Measurements from ENCODE around the gene DSCAML1. TPM values are rescaled to one million over a fixed set of nuclear protein-coding genes. Genes with fewer than 3 reads are reported as not detected.

Gene DSCAML1
- total RNA-seq, 2 donors from 2014 or later: 0.21 to 0.92 TPM

GRCh38 chr11:117722082-117722481 lies 74.9 kb downstream of the DSCAML1 start:
- no peak overlapping the region for H3K4me3 Mint-ChIP-seq
- ATAC-seq (no peak), DNase-seq (no peak)
- H3K4me1 Mint-ChIP-seq: no peaks in the 10 kb centered on the region
- peaks cover 47% of the 10 kb centered on the region for H3K27me3 Mint-ChIP-seq
- no peaks in the 10 kb centered on the region for H3K9me3 ChIP-seq (ENCODE audit: control insufficient read depth, low read length, poor library complexity, severe bottlenecking)
- H3K27ac Mint-ChIP-seq: no peak overlapping the region
- no peaks in the 10 kb centered on the region for H3K36me3 Mint-ChIP-seq (ENCODE audit: low read depth)

- ATAC-seq: no peak
- no peak overlapping the region for H3K4me3 Mint-ChIP-seq
- DNase-seq: no peak
- no peaks in the 10 kb centered on the region for H3K4me1 Mint-ChIP-seq
- peaks cover 54% of the 10 kb centered on the region for H3K27me3 Mint-ChIP-seq
- no peaks in the 10 kb centered on the region for H3K9me3 ChIP-seq (ENCODE audit: control insufficient read depth, low read length, poor library complexity, severe bottlenecking)
- H3K27ac Mint-ChIP-seq: no peak overlapping the region
- H3K36me3 Mint-ChIP-seq (ENCODE audit: low read depth): no peaks in the 10 kb centered on the region
Observed at GRCh38 chr11:117720061-117720511, 76.9 kb downstream of the DSCAML1 start.

- H3K27ac Mint-ChIP-seq: no peak overlapping the region
- H3K4me3 Mint-ChIP-seq: no peak overlapping the region
- ATAC-seq (no peak), DNase-seq (no peak)
- H3K36me3 Mint-ChIP-seq (ENCODE audit: low read depth): no peaks in the 10 kb centered on the region
- H3K4me1 Mint-ChIP-seq: no peaks in the 10 kb centered on the region
- H3K9me3 ChIP-seq (ENCODE audit: control insufficient read depth, low read length, poor library complexity, severe bottlenecking): no peaks in the 10 kb centered on the region
- H3K27me3 Mint-ChIP-seq: peaks cover 59% of the 10 kb centered on the region
Observed at GRCh38 chr11:117719480-117719879, 77.5 kb downstream of the DSCAML1 start.

- Mint-ChIP-seq H3K4me3 (no peak overlapping the region), H3K36me3 (ENCODE audit: low read depth) (no peaks in the 10 kb centered on the region), H3K27ac (no peak overlapping the region), H3K4me1 (no peaks in the 10 kb centered on the region), H3K27me3 (peaks cover 66% of the 10 kb centered on the region)
- H3K9me3 ChIP-seq (ENCODE audit: control insufficient read depth, low read length, poor library complexity, severe bottlenecking): no peaks in the 10 kb centered on the region
- ATAC-seq (no peak), DNase-seq (no peak)
Observed at GRCh38 chr11:117717485-117718314, 79.3 kb downstream of the DSCAML1 start.

GRCh38 chr11:117716521-117717440 lies 80.2 kb downstream of the DSCAML1 start:
- H3K27ac Mint-ChIP-seq: no peak overlapping the region
- H3K9me3 ChIP-seq (ENCODE audit: control insufficient read depth, low read length, poor library complexity, severe bottlenecking): no peaks in the 10 kb centered on the region
- no peaks in the 10 kb centered on the region for H3K36me3 Mint-ChIP-seq (ENCODE audit: low read depth)
- DNase-seq (no peak), ATAC-seq (no peak)
- H3K4me3 Mint-ChIP-seq: no peak overlapping the region
- H3K4me1 Mint-ChIP-seq: no peaks in the 10 kb centered on the region
- H3K27me3 Mint-ChIP-seq: peaks cover 60% of the 10 kb centered on the region

- no peak overlapping the region for H3K4me3 Mint-ChIP-seq
- no peak overlapping the region for H3K27ac Mint-ChIP-seq
- H3K9me3 ChIP-seq (ENCODE audit: control insufficient read depth, low read length, poor library complexity, severe bottlenecking): no peaks in the 10 kb centered on the region
- ATAC-seq (no peak), DNase-seq (no peak)
- no peaks in the 10 kb centered on the region for H3K36me3 Mint-ChIP-seq (ENCODE audit: low read depth)
- H3K4me1 Mint-ChIP-seq: no peaks in the 10 kb centered on the region
- H3K27me3 Mint-ChIP-seq: peaks cover 67% of the 10 kb centered on the region
Observed at GRCh38 chr11:117715801-117716200, 81.2 kb downstream of the DSCAML1 start.

- H3K4me3 Mint-ChIP-seq: no peak overlapping the region
- no peak for DNase-seq
- H3K27me3 Mint-ChIP-seq: peaks cover 77% of the 10 kb centered on the region
- H3K9me3 ChIP-seq (ENCODE audit: control insufficient read depth, low read length, poor library complexity, severe bottlenecking): no peaks in the 10 kb centered on the region
- H3K27ac Mint-ChIP-seq: no peak overlapping the region
- no peaks in the 10 kb centered on the region for H3K36me3 Mint-ChIP-seq (ENCODE audit: low read depth)
- H3K4me1 Mint-ChIP-seq: no peaks in the 10 kb centered on the region
- no peak for ATAC-seq
Observed at GRCh38 chr11:117713538-117713991, 83.5 kb downstream of the DSCAML1 start.

- ATAC-seq (no peak), DNase-seq (no peak)
- Mint-ChIP-seq H3K4me1 (no peaks in the 10 kb centered on the region), H3K36me3 (ENCODE audit: low read depth) (peaks cover 2% of the 10 kb centered on the region), H3K27ac (no peak overlapping the region), H3K27me3 (peaks cover 77% of the 10 kb centered on the region), H3K4me3 (no peak overlapping the region)
- no peaks in the 10 kb centered on the region for H3K9me3 ChIP-seq (ENCODE audit: control insufficient read depth, low read length, poor library complexity, severe bottlenecking)
Observed at GRCh38 chr11:117712530-117712929, 84.5 kb downstream of the DSCAML1 start.

GRCh38 chr11:117711331-117711730 lies 85.7 kb downstream of the DSCAML1 start:
- Mint-ChIP-seq H3K27ac (no peak overlapping the region), H3K36me3 (ENCODE audit: low read depth) (peaks cover 2% of the 10 kb centered on the region), H3K27me3 (peaks cover 80% of the 10 kb centered on the region), H3K4me1 (no peaks in the 10 kb centered on the region), H3K4me3 (no peak overlapping the region)
- no peaks in the 10 kb centered on the region for H3K9me3 ChIP-seq (ENCODE audit: control insufficient read depth, low read length, poor library complexity, severe bottlenecking)
- ATAC-seq (no peak), DNase-seq (no peak)

GRCh38 chr11:117710211-117710610 lies 86.8 kb downstream of the DSCAML1 start:
- DNase-seq (no peak), ATAC-seq (no peak)
- Mint-ChIP-seq H3K36me3 (ENCODE audit: low read depth) (peaks cover 2% of the 10 kb centered on the region), H3K4me3 (no peak overlapping the region), H3K27ac (no peak overlapping the region), H3K4me1 (no peaks in the 10 kb centered on the region), H3K27me3 (peaks cover 78% of the 10 kb centered on the region)
- no peaks in the 10 kb centered on the region for H3K9me3 ChIP-seq (ENCODE audit: control insufficient read depth, low read length, poor library complexity, severe bottlenecking)

- peaks cover 4% of the 10 kb centered on the region for H3K36me3 Mint-ChIP-seq (ENCODE audit: low read depth)
- H3K27me3 Mint-ChIP-seq: peaks cover 77% of the 10 kb centered on the region
- H3K9me3 ChIP-seq (ENCODE audit: control insufficient read depth, low read length, poor library complexity, severe bottlenecking): no peaks in the 10 kb centered on the region
- H3K4me3 Mint-ChIP-seq: no peak overlapping the region
- H3K27ac Mint-ChIP-seq: no peak overlapping the region
- no peak for ATAC-seq
- H3K4me1 Mint-ChIP-seq: peaks cover 8% of the 10 kb centered on the region
- no peak for DNase-seq
Observed at GRCh38 chr11:117706322-117706814, 90.6 kb downstream of the DSCAML1 start.

GRCh38 chr11:117705866-117706265 lies 91.2 kb downstream of the DSCAML1 start:
- Mint-ChIP-seq H3K27me3 (peaks cover 74% of the 10 kb centered on the region), H3K27ac (no peak overlapping the region), H3K4me1 (peaks cover 8% of the 10 kb centered on the region), H3K36me3 (ENCODE audit: low read depth) (peaks cover 4% of the 10 kb centered on the region), H3K4me3 (no peak overlapping the region)
- no peak for DNase-seq
- no peaks in the 10 kb centered on the region for H3K9me3 ChIP-seq (ENCODE audit: control insufficient read depth, low read length, poor library complexity, severe bottlenecking)
- no peak for ATAC-seq

All from T-helper 17 cell (primary cell).